Neural cell (in vitro differentiated cells): ENCODE data around the gene EPS15. TPM values are rescaled to one million over a fixed set of nuclear protein-coding genes. Genes with fewer than 3 reads are reported as not detected.

ENCODE experiments used
- H2AFZ ChIP-seq: fragments of 200-600, 300-800 bp; sonication (generic), shearing (Covaris generic); 2 replicates; pipeline ENCODE4 v1.6.0; 2014; ENCODE audit warnings: low read depth, mild to moderate bottlenecking, antibody characterized with exemption, low read length, moderate library complexity
- H3F3A ChIP-seq: fragments of 200-600 bp; shearing (Covaris generic); 2 replicates; pipeline ENCODE4 v1.6.1; 2016; ENCODE audit warnings: mild to moderate bottlenecking, moderate library complexity, mixed read lengths, antibody characterized with exemption, low read length; ENCODE audit not compliant: insufficient read depth, poor library complexity, severe bottlenecking
- H3K27ac ChIP-seq: fragments of 200-600, 300-800 bp; sonication (generic), shearing (Covaris generic); 2 replicates; pipeline ENCODE4 v1.5.1; 2014; ENCODE audit warnings: mild to moderate bottlenecking, low read length, moderate library complexity
- H3K27me3 ChIP-seq: fragments of 300-800, 200-600 bp; sonication (generic), shearing (Covaris generic); 2 replicates; pipeline ENCODE4 v1.6.0; 2014; ENCODE audit warnings: mild to moderate bottlenecking, low read depth, low read length, moderate library complexity; ENCODE audit not compliant: insufficient read depth
- H3K36me3 ChIP-seq: fragments of 300-800, 200-600 bp; sonication (generic), shearing (Covaris generic); 2 replicates; pipeline ENCODE4 v1.5.1; 2014; ENCODE audit warnings: mild to moderate bottlenecking, antibody characterized with exemption, low read length, moderate library complexity; ENCODE audit not compliant: insufficient read depth
- H3K4me2 ChIP-seq: fragments of 300-800, 200-600 bp; sonication (generic), shearing (Covaris generic); 2 replicates; pipeline ENCODE4 v1.6.0; 2014; ENCODE audit warnings: mild to moderate bottlenecking, low read length
- H3K4me3 ChIP-seq: fragments of 300-800, 200-600 bp; sonication (generic), shearing (Covaris generic); 2 replicates; pipeline ENCODE4 v1.5.1; 2014; ENCODE audit warnings: mild to moderate bottlenecking, low read length, moderate library complexity
- H3K79me2 ChIP-seq: fragments of 200-600 bp; shearing (Covaris generic); replicated peaks from 2 replicates; pipeline ENCODE4 v1.6.0; 2014; ENCODE audit warnings: mild to moderate bottlenecking, low read length, moderate library complexity; ENCODE audit not compliant: insufficient read depth
- H3K9ac ChIP-seq: fragments of 300-800, 200-600 bp; sonication (generic), shearing (Covaris generic); 2 replicates; pipeline ENCODE4 v1.6.1; 2016; ENCODE audit warnings: mild to moderate bottlenecking, low read length, mixed read lengths
- H3K9me2 ChIP-seq: fragments of 200-600 bp; shearing (Covaris generic); 2 replicates; pipeline ENCODE4 v1.6.1; 2016; ENCODE audit warnings: mild to moderate bottlenecking, low read length, mixed read lengths; ENCODE audit not compliant: insufficient read depth
- H3K9me3 ChIP-seq: fragments of 200-600, 300-800 bp; sonication (generic), shearing (Covaris generic); 2 replicates; pipeline ENCODE4 v1.6.1; 2016; ENCODE audit warnings: mild to moderate bottlenecking, mixed run types, low read length, moderate library complexity, mixed read lengths
- H4K20me1 ChIP-seq: fragments of 200-600 bp; shearing (Covaris generic); 2 replicates; pipeline ENCODE4 v1.6.1; 2016; ENCODE audit warnings: mild to moderate bottlenecking, mixed run types; ENCODE audit not compliant: insufficient read depth
- EP300 ChIP-seq: fragments of 450-650 bp; conservative IDR thresholded peaks from 2 replicates; pipeline ENCODE4 v1.6.1; 2014; ENCODE audit warnings: antibody characterized with exemption, mild to moderate bottlenecking, moderate library complexity; ENCODE audit not compliant: poor library complexity, severe bottlenecking
- EZH2 ChIP-seq: fragments of 200-600, 300-800 bp; shearing (Covaris generic), sonication (generic); IDR thresholded peaks from 2 replicates; pipeline ENCODE4 v1.6.1; 2014; ENCODE audit warnings: antibody characterized with exemption, low read length, borderline replicate concordance, mild to moderate bottlenecking; ENCODE audit not compliant: insufficient read depth, poor library complexity, severe bottlenecking
- MXI1 ChIP-seq: fragments of 450-650 bp; conservative IDR thresholded peaks from 2 replicates; pipeline ENCODE4 v1.6.1; 2014; ENCODE audit warnings: antibody characterized with exemption, mild to moderate bottlenecking; ENCODE audit not compliant: poor library complexity, severe bottlenecking
- POLR2AphosphoS5 ChIP-seq: IDR thresholded peaks from 2 replicates; pipeline ENCODE4 v1.6.1; 2012
- RAD21 ChIP-seq: fragments of 450-650 bp; conservative IDR thresholded peaks from 2 replicates; pipeline ENCODE4 v1.6.1; 2014; ENCODE audit warnings: antibody characterized with exemption, mild to moderate bottlenecking, moderate library complexity
- REST ChIP-seq: IDR thresholded peaks from 2 replicates; pipeline ENCODE4 v1.6.1; 2012; ENCODE audit warnings: borderline replicate concordance
- SMC3 ChIP-seq: fragments of 450-650 bp; conservative IDR thresholded peaks from 2 replicates; pipeline ENCODE4 v1.6.1; 2014; ENCODE audit warnings: antibody characterized with exemption, mild to moderate bottlenecking, moderate library complexity; ENCODE audit not compliant: poor library complexity
- TAF1 ChIP-seq: IDR thresholded peaks from 2 replicates; pipeline ENCODE4 v1.6.1; 2012; ENCODE audit warnings: low read depth
- polyA plus RNA-seq: library from polyadenylated mRNA; depleted of rRNA; stranded (reverse); fragments of >200 nt; gene quantifications from 2 replicates; pipeline ENCODE4 v1.2.3, GENCODE V29; 2014
- TF ChIP-seq, protein P1 (sequence below): fragments of 450-650 bp; IDR thresholded peaks from 2 replicates; pipeline ENCODE4 v1.5.1; 2014; ENCODE audit warnings: antibody characterized with exemption, mild to moderate bottlenecking, moderate library complexity; ENCODE audit not compliant: poor library complexity, severe bottlenecking

The EPS15 gene
- polyA plus RNA-seq, 1 donor from 2014 or later: 101 TPM

DNA sequence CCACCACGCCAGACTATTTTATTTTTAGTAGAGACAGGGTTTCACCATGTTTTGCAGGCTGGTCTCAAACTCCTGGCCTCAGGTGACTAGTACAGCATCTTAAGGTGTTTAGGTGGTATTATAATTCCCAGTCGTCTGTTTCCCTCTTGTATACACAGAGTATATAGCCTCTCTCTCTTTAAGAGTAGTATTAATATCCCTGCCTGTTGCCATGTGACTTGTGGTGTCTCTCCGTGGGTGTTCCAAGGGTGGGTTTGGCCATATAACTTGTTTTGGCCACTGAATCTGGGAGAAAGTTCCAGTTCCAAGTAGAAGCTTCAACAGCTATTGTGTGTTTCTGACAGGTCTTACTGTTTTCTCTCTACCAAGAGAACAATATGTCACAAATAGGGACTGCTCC is 29.6 kb downstream of the EPS15 start:
- no peaks in the 10 kb centered on the region for H4K20me1 ChIP-seq
- no peaks in the 10 kb centered on the region for H3K36me3 ChIP-seq
- H3K9me2 ChIP-seq: no peaks in the 10 kb centered on the region
- no peaks in the 10 kb centered on the region for H3K9me3 ChIP-seq
- no peaks in the 10 kb centered on the region for H3F3A ChIP-seq
- no peak overlapping the region for H2AFZ ChIP-seq
- H3K27me3 ChIP-seq: no peaks in the 10 kb centered on the region
- TF ChIP-seq EZH2: no peak
- no peak for TF ChIP-seq REST
- TF ChIP-seq RAD21: no peak
- TF ChIP-seq SMC3: no peak
- TF ChIP-seq POLR2AphosphoS5: no peak
- TF ChIP-seq, protein P1, sequence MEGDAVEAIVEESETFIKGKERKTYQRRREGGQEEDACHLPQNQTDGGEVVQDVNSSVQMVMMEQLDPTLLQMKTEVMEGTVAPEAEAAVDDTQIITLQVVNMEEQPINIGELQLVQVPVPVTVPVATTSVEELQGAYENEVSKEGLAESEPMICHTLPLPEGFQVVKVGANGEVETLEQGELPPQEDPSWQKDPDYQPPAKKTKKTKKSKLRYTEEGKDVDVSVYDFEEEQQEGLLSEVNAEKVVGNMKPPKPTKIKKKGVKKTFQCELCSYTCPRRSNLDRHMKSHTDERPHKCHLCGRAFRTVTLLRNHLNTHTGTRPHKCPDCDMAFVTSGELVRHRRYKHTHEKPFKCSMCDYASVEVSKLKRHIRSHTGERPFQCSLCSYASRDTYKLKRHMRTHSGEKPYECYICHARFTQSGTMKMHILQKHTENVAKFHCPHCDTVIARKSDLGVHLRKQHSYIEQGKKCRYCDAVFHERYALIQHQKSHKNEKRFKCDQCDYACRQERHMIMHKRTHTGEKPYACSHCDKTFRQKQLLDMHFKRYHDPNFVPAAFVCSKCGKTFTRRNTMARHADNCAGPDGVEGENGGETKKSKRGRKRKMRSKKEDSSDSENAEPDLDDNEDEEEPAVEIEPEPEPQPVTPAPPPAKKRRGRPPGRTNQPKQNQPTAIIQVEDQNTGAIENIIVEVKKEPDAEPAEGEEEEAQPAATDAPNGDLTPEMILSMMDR: no peak
- TF ChIP-seq EP300: no peak
- H3K4me2 ChIP-seq: no peak overlapping the region
- no peak overlapping the region for H3K9ac ChIP-seq
- no peak overlapping the region for H3K4me3 ChIP-seq
- H3K27ac ChIP-seq: no peak overlapping the region
- no peaks in the 10 kb centered on the region for H3K79me2 ChIP-seq

GRCh38 chr1:51488372-51489050 is 30.6 kb downstream of the EPS15 start:
- H3K9me2 ChIP-seq: no peaks in the 10 kb centered on the region
- H3K4me2 ChIP-seq: no peak overlapping the region
- H3K27me3 ChIP-seq: no peaks in the 10 kb centered on the region
- no peaks in the 10 kb centered on the region for H3K36me3 ChIP-seq
- H3F3A ChIP-seq: no peaks in the 10 kb centered on the region
- no peak for TF ChIP-seq TAF1
- no peak overlapping the region for H2AFZ ChIP-seq
- H3K9me3 ChIP-seq: no peaks in the 10 kb centered on the region
- no peak overlapping the region for H3K9ac ChIP-seq
- no peaks in the 10 kb centered on the region for H4K20me1 ChIP-seq
- no peak overlapping the region for H3K4me3 ChIP-seq
- H3K27ac ChIP-seq: no peak overlapping the region
- no peaks in the 10 kb centered on the region for H3K79me2 ChIP-seq

- H3K4me2 ChIP-seq: no peak overlapping the region
- no peak overlapping the region for H3K27ac ChIP-seq
- no peaks in the 10 kb centered on the region for H3K27me3 ChIP-seq
- no peaks in the 10 kb centered on the region for H3F3A ChIP-seq
- H3K9ac ChIP-seq: no peak overlapping the region
- no peak overlapping the region for H3K4me3 ChIP-seq
- H3K9me3 ChIP-seq: no peaks in the 10 kb centered on the region
- no peaks in the 10 kb centered on the region for H3K79me2 ChIP-seq
- H4K20me1 ChIP-seq: no peaks in the 10 kb centered on the region
- no peak overlapping the region for H2AFZ ChIP-seq
- no peaks in the 10 kb centered on the region for H3K9me2 ChIP-seq
- no peaks in the 10 kb centered on the region for H3K36me3 ChIP-seq
- no peak for TF ChIP-seq MXI1
- TF ChIP-seq RAD21: no peak
- TF ChIP-seq REST: no peak
- TF ChIP-seq SMC3: no peak
- TF ChIP-seq, protein P1: no peak
- no peak for TF ChIP-seq POLR2AphosphoS5
- TF ChIP-seq EP300: no peak
- no peak for TF ChIP-seq EZH2
- TF ChIP-seq TAF1: no peak
Measured at GRCh38 chr1:51487628-51488027, 31.4 kb downstream of the EPS15 start.
